Measurements from ENCODE around the gene HMG20A. TPM values are rescaled to one million over a fixed set of nuclear protein-coding genes. Genes with fewer than 3 reads are reported as not detected.

Gene HMG20A
- total RNA-seq, 1 experiment from 2014 or later: 62.2 TPM

DNA sequence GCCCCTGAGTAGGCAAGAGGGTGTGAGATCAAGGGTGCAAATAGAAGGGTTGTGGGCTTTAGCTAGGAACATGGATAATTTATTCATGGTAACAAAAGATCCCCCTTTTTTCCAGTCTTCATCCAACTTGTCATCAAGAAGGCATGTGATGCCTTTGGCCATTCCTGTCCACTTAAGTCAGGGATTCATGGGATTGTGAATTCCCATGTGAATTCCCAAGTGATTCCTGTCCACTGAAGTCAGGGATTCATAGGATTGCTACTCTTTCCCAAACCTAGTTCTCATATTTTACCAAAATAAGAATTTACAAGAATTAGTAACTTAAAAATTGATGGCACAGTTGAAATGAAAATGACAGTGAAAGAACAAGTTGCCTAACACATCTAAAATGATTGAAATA, 40.8 kb downstream of the HMG20A start (continued):
- TF ChIP-seq, protein P1, sequence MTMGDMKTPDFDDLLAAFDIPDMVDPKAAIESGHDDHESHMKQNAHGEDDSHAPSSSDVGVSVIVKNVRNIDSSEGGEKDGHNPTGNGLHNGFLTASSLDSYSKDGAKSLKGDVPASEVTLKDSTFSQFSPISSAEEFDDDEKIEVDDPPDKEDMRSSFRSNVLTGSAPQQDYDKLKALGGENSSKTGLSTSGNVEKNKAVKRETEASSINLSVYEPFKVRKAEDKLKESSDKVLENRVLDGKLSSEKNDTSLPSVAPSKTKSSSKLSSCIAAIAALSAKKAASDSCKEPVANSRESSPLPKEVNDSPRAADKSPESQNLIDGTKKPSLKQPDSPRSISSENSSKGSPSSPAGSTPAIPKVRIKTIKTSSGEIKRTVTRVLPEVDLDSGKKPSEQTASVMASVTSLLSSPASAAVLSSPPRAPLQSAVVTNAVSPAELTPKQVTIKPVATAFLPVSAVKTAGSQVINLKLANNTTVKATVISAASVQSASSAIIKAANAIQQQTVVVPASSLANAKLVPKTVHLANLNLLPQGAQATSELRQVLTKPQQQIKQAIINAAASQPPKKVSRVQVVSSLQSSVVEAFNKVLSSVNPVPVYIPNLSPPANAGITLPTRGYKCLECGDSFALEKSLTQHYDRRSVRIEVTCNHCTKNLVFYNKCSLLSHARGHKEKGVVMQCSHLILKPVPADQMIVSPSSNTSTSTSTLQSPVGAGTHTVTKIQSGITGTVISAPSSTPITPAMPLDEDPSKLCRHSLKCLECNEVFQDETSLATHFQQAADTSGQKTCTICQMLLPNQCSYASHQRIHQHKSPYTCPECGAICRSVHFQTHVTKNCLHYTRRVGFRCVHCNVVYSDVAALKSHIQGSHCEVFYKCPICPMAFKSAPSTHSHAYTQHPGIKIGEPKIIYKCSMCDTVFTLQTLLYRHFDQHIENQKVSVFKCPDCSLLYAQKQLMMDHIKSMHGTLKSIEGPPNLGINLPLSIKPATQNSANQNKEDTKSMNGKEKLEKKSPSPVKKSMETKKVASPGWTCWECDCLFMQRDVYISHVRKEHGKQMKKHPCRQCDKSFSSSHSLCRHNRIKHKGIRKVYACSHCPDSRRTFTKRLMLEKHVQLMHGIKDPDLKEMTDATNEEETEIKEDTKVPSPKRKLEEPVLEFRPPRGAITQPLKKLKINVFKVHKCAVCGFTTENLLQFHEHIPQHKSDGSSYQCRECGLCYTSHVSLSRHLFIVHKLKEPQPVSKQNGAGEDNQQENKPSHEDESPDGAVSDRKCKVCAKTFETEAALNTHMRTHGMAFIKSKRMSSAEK (CRISPR knock-in tag; IDR thresholded peaks at IDR 0.05; ENCODE audit: borderline replicate concordance): no peak
- TF ChIP-seq ZNF396 (CRISPR knock-in tag; IDR thresholded peaks at IDR 0.05; ENCODE audit: borderline replicate concordance) (no peak), TEAD4 (CRISPR knock-in tag; IDR thresholded peaks at IDR 0.05) (no peak), MYBL2 (CRISPR knock-in tag; IDR thresholded peaks at IDR 0.05) (no peak), ZBTB21 (CRISPR knock-in tag; IDR thresholded peaks at IDR 0.05; ENCODE audit: borderline replicate concordance) (no peak), ZNF281 (CRISPR knock-in tag; IDR thresholded peaks at IDR 0.05) (no peak), MXD4 (CRISPR knock-in tag; IDR thresholded peaks at IDR 0.05; ENCODE audit: borderline replicate concordance) (no peak), ZNF138 (CRISPR knock-in tag; conservative IDR thresholded peaks at IDR 0.05) (no peak)
- TF ChIP-seq, protein P2, sequence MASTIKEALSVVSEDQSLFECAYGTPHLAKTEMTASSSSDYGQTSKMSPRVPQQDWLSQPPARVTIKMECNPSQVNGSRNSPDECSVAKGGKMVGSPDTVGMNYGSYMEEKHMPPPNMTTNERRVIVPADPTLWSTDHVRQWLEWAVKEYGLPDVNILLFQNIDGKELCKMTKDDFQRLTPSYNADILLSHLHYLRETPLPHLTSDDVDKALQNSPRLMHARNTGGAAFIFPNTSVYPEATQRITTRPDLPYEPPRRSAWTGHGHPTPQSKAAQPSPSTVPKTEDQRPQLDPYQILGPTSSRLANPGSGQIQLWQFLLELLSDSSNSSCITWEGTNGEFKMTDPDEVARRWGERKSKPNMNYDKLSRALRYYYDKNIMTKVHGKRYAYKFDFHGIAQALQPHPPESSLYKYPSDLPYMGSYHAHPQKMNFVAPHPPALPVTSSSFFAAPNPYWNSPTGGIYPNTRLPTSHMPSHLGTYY (CRISPR knock-in tag; IDR thresholded peaks at IDR 0.05): no peak

DNA sequence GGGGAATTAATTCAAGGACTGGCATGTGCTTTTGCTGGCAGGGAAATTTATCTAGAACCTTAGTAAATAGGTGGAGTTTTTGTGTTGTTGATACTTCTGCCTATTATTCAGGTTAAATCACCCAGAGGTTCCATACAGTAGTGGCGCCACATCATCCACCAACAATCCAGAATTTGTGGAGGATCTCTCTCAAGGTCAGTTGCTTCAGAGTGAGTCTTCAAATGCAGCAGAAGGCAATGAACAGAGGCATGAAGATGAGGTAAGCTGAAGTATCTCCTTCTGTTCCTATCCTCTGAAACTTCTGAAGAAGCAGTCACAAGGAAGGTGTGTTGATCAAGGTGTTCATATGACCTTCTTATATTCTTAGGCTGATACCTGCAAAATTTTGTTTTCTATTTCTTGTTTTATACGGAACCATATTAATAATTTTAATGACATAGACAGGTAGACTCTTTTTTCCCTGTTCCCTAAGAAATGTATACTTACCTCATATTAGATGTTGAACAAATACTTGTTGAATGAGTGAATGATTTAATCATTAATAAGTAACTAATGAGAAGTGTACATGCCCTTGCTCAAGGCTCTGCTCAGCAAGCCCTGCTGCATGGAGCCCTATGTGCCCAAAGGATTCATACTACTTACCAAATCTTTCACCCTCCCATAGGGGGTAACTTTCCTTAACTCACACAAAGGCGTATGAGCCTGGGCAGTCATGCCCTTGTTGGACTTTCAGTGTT, 43.6 kb downstream of the HMG20A start:
- POLR2A ChIA-PET: interaction anchor here (0.6 kb wide), 1 partner anchor 404 kb away, joined by 3 read pairs; no protein-coding TSS in a partner anchor
- DNase-seq (ENCODE audit: low spot score) (no peak), ATAC-seq (no peak)
- Mint-ChIP-seq H3K4me3 (no peak overlapping the region), H3K9me3 (no peaks in the 10 kb centered on the region), H3K27me3 (ENCODE audit: low read depth) (no peaks in the 10 kb centered on the region), H3K36me3 (peaks cover 20% of the 10 kb centered on the region), H3K27ac (no peak overlapping the region), H3K4me1 (peaks cover 23% of the 10 kb centered on the region)
- CTCF ChIA-PET: interaction anchor here (0.8 to 2.9 kb wide), 2 partner anchors 79 to 80 kb away, joined by 3 to 15 read pairs; no protein-coding TSS in a partner anchor
- TF ChIP-seq ATF1 (CRISPR knock-in tag; IDR thresholded peaks at IDR 0.05): no peak
- TF ChIP-seq, protein P3, sequence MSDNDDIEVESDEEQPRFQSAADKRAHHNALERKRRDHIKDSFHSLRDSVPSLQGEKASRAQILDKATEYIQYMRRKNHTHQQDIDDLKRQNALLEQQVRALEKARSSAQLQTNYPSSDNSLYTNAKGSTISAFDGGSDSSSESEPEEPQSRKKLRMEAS (CRISPR knock-in tag; IDR thresholded peaks at IDR 0.05): no peak
- TF ChIP-seq HMGA2 (CRISPR knock-in tag; IDR thresholded peaks at IDR 0.05): no peak
- no peak for TF ChIP-seq ZNF232 (CRISPR knock-in tag; IDR thresholded peaks at IDR 0.05)
- TF ChIP-seq ZNF396 (CRISPR knock-in tag; IDR thresholded peaks at IDR 0.05; ENCODE audit: borderline replicate concordance): no peak
- no peak for TF ChIP-seq GTF2I (CRISPR knock-in tag; conservative IDR thresholded peaks at IDR 0.05)
- TF ChIP-seq, protein P4, sequence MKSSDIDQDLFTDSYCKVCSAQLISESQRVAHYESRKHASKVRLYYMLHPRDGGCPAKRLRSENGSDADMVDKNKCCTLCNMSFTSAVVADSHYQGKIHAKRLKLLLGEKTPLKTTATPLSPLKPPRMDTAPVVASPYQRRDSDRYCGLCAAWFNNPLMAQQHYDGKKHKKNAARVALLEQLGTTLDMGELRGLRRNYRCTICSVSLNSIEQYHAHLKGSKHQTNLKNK (CRISPR knock-in tag; IDR thresholded peaks at IDR 0.05): no peak
- TF ChIP-seq, protein P5, sequence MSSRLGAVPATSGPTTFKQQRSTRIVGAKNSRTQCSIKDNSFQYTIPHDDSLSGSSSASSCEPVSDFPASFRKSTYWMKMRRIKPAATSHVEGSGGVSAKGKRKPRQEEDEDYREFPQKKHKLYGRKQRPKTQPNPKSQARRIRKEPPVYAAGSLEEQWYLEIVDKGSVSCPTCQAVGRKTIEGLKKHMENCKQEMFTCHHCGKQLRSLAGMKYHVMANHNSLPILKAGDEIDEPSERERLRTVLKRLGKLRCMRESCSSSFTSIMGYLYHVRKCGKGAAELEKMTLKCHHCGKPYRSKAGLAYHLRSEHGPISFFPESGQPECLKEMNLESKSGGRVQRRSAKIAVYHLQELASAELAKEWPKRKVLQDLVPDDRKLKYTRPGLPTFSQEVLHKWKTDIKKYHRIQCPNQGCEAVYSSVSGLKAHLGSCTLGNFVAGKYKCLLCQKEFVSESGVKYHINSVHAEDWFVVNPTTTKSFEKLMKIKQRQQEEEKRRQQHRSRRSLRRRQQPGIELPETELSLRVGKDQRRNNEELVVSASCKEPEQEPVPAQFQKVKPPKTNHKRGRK (CRISPR knock-in tag; IDR thresholded peaks at IDR 0.05; ENCODE audit: borderline replicate concordance): no peak
- no peak for TF ChIP-seq RELA (CRISPR knock-in tag; IDR thresholded peaks at IDR 0.05; ENCODE audit: borderline replicate concordance)
- TF ChIP-seq, protein P6, sequence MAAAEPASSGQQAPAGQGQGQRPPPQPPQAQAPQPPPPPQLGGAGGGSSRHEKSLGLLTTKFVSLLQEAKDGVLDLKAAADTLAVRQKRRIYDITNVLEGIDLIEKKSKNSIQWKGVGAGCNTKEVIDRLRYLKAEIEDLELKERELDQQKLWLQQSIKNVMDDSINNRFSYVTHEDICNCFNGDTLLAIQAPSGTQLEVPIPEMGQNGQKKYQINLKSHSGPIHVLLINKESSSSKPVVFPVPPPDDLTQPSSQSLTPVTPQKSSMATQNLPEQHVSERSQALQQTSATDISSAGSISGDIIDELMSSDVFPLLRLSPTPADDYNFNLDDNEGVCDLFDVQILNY (CRISPR knock-in tag; IDR thresholded peaks at IDR 0.05): no peak
- TF ChIP-seq ZNF138 (CRISPR knock-in tag; conservative IDR thresholded peaks at IDR 0.05): no peak
- no peak for TF ChIP-seq OVOL2 (CRISPR knock-in tag; IDR thresholded peaks at IDR 0.05; ENCODE audit: borderline replicate concordance)
- TF ChIP-seq, protein P7, sequence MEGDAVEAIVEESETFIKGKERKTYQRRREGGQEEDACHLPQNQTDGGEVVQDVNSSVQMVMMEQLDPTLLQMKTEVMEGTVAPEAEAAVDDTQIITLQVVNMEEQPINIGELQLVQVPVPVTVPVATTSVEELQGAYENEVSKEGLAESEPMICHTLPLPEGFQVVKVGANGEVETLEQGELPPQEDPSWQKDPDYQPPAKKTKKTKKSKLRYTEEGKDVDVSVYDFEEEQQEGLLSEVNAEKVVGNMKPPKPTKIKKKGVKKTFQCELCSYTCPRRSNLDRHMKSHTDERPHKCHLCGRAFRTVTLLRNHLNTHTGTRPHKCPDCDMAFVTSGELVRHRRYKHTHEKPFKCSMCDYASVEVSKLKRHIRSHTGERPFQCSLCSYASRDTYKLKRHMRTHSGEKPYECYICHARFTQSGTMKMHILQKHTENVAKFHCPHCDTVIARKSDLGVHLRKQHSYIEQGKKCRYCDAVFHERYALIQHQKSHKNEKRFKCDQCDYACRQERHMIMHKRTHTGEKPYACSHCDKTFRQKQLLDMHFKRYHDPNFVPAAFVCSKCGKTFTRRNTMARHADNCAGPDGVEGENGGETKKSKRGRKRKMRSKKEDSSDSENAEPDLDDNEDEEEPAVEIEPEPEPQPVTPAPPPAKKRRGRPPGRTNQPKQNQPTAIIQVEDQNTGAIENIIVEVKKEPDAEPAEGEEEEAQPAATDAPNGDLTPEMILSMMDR (IDR thresholded peaks at IDR 0.05): no peak
- TF ChIP-seq SMAD4 (CRISPR knock-in tag; IDR thresholded peaks at IDR 0.05): no peak
- no peak for TF ChIP-seq NFE2L1 (CRISPR knock-in tag; IDR thresholded peaks at IDR 0.05)

Measured in WTC11 (cell line).